K562 (cell line): ENCODE measurements around the gene CLCN2. TPM values are rescaled to one million over a fixed set of nuclear protein-coding genes. Genes with fewer than 3 reads are reported as not detected.

Source experiments
- ATAC-seq: fragments of 200-7000 bp; cut with Tn5 transposase; 3 replicates; pipeline ENCODE4 v1.9.1; 2020; ENCODE audit warnings: moderate library complexity
- BruUV-seq: library from RNA; stranded (reverse); fragments of 400-500 nt; replicated peaks from 2 replicates; lab custom pipeline; 2021; lab: Mats Ljungman, UMichigan
- CTCF ChIA-PET: fragments of 300-600 bp; formaldehyde crosslinking; extraction: SDS; loops from one replicate; lab custom pipeline; 2021; ENCODE audit warnings: low intra/inter-chr PET ratio; lab: Yijun Ruan, JAX
- POLR2A ChIA-PET: fragments of 300-600, 350-650 bp; sonication (Branson Sonifier 250); formaldehyde crosslinking; extraction: SDS; loops from one replicate; lab custom pipeline; 2021; ENCODE audit warnings: antibody characterized with exemption, inconsistent platforms; lab: Yijun Ruan, JAX
- DNase-seq, 4 experiments: peaks; one replicate each; pipeline versions ENCODE4 v3.0.0 to v3.0.0-alpha.2; 2011 to 2018; ENCODE audit warnings: low spot score in 3 of 4, mixed read lengths in 3 of 4; ENCODE audit errors: extremely low read depth in 1 of 4
- FAIRE-seq: peaks from 2 replicates; lab custom pipeline; 2011; peaks lifted over from hg19 to GRCh38; lab: Jason Lieb, UNC
- H2AFZ ChIP-seq: 2 replicates; pipeline ENCODE4 v1.6.0; 2011; ENCODE audit warnings: low read depth, low read length, control low read depth, inconsistent platforms
- H3K27ac ChIP-seq: fragments of 200-600 bp; 3 replicates; pipeline ENCODE4 v1.8.0; 2011; ENCODE audit warnings: low read depth, mild to moderate bottlenecking, control low read depth, inconsistent platforms, low read length, moderate library complexity, mixed read lengths; ENCODE audit errors: extremely low read depth
- H3K27me3 ChIP-seq, 2 experiments: fragments of 300-600 bp in 1 of 2; 2 replicates in 1 of 2; 3 replicates in 1 of 2; pipeline versions ENCODE4 v1.6.0 to v1.8.0; 2011; ENCODE audit warnings: inconsistent platforms in 2 of 2, low read length in 2 of 2, mild to moderate bottlenecking in 1 of 2, mixed read lengths in 1 of 2, moderate library complexity in 1 of 2; ENCODE audit not compliant: control insufficient read depth in 2 of 2, insufficient read depth in 2 of 2
- H3K36me3 ChIP-seq: fragments of 300-600 bp; 3 replicates; pipeline ENCODE4 v1.8.0; 2011; ENCODE audit warnings: mild to moderate bottlenecking, low read length, inconsistent platforms; ENCODE audit not compliant: control insufficient read depth, insufficient read depth
- H3K4me1 ChIP-seq, 2 experiments: fragments of 200-600 bp in 1 of 2; replicated peaks in 1 of 2; 2 replicates in 1 of 2; 3 replicates in 1 of 2; pipeline versions ENCODE4 v1.5.1 to v1.8.0; 2011; ENCODE audit warnings: inconsistent platforms in 2 of 2, low read length in 2 of 2, mild to moderate bottlenecking in 1 of 2, mixed read lengths in 1 of 2, moderate library complexity in 1 of 2; ENCODE audit not compliant: control insufficient read depth in 2 of 2, insufficient read depth in 2 of 2
- H3K4me2 ChIP-seq: 2 replicates; pipeline ENCODE4 v1.6.1; 2011; ENCODE audit warnings: low read length, control low read depth, inconsistent platforms, mixed read lengths; ENCODE audit not compliant: insufficient read depth
- H3K4me3 ChIP-seq: fragments of 200-600 bp; sonication (generic), shearing (Covaris generic); 2 replicates; pipeline ENCODE4 v1.5.1; 2016; ENCODE audit warnings: control low read depth, inconsistent platforms
- H3K79me2 ChIP-seq: fragments of 200-600 bp; 3 replicates; pipeline ENCODE4 v1.8.0; 2011; ENCODE audit warnings: low read length, inconsistent platforms; ENCODE audit not compliant: control insufficient read depth, insufficient read depth
- H3K9ac ChIP-seq, 2 experiments: 2 replicates each; pipeline versions ENCODE4 v1.6.0 to v1.6.1; 2011; ENCODE audit warnings: low read depth in 2 of 2, low read length in 2 of 2, control low read depth in 1 of 2, inconsistent platforms in 1 of 2, mild to moderate bottlenecking in 1 of 2, mixed read lengths in 1 of 2; ENCODE audit not compliant: insufficient read depth in 1 of 2
- H3K9me1 ChIP-seq: one replicate; pipeline ENCODE4 v1.6.0; 2011; ENCODE audit warnings: inconsistent platforms, mild to moderate bottlenecking, low read length, moderate library complexity; ENCODE audit not compliant: control insufficient read depth, insufficient read depth
- H3K9me3 ChIP-seq: replicated peaks from 2 replicates; pipeline ENCODE4 v1.5.1; 2011; ENCODE audit warnings: low read depth, low read length, inconsistent platforms; ENCODE audit not compliant: control insufficient read depth, insufficient read depth
- H4K20me1 ChIP-seq: replicated peaks from 2 replicates; pipeline ENCODE4 v1.6.1; 2011; ENCODE audit warnings: low read length, inconsistent platforms, mixed read lengths; ENCODE audit not compliant: control insufficient read depth, insufficient read depth
- CBFA2T2 ChIP-seq: fragments of 450-650 bp; conservative IDR thresholded peaks from 2 replicates; pipeline ENCODE4 v1.6.1; 2017; ENCODE audit warnings: mild to moderate bottlenecking
- CTBP1 ChIP-seq: fragments of 450-650 bp; IDR thresholded peaks from 2 replicates; pipeline ENCODE4 v1.6.1; 2016; ENCODE audit warnings: borderline replicate concordance
- KLF6 ChIP-seq: fragments of 250-450 bp; sonication (Bioruptor Pico); IDR thresholded peaks from 2 replicates; pipeline ENCODE4 v1.4.0; 2020; ENCODE audit warnings: mild to moderate bottlenecking, moderate library complexity, borderline replicate concordance
- MCM2 ChIP-seq: fragments of 450-650 bp; IDR thresholded peaks from 2 replicates; pipeline ENCODE4 v1.6.1; 2017; ENCODE audit warnings: low read depth, mild to moderate bottlenecking
- OTX1 ChIP-seq: fragments of 450-650 bp; formaldehyde crosslinking; IDR thresholded peaks from 2 replicates; pipeline ENCODE4 v1.4.0; 2022; ENCODE audit warnings: mild to moderate bottlenecking
- RAD21 ChIP-seq, 2 experiments: fragments of 250-450 bp in 1 of 2; fragments of 450-650 bp in 1 of 2; sonication (Bioruptor Pico) in 1 of 2; formaldehyde crosslinking in 1 of 2; IDR thresholded peaks in 1 of 2; conservative IDR thresholded peaks in 1 of 2; 2 replicates each; pipeline versions ENCODE4 v1.4.0 to v1.8.0; 2020 to 2022; ENCODE audit warnings: mild to moderate bottlenecking in 2 of 2, moderate library complexity in 1 of 2
- RBM39 ChIP-seq: fragments of 200-400 bp; formaldehyde crosslinking; optimal IDR thresholded peaks from 2 replicates; pipeline ENCODE3; 2018; ENCODE audit warnings: low read depth, low read length
- SLC30A9 ChIP-seq: fragments of 250-450 bp; sonication (Bioruptor Pico); IDR thresholded peaks from 2 replicates; pipeline ENCODE4 v1.8.0; 2022; ENCODE audit warnings: mild to moderate bottlenecking, moderate library complexity
- SMC3 ChIP-seq: conservative IDR thresholded peaks from 2 replicates; pipeline ENCODE4 v1.6.1; 2011; ENCODE audit warnings: low read depth, low read length, improper control_type of control experiment; ENCODE audit not compliant: insufficient read depth
- ZBTB17 ChIP-seq: fragments of 450-650 bp; formaldehyde crosslinking; IDR thresholded peaks from 2 replicates; pipeline ENCODE4 v1.4.0; 2020; ENCODE audit warnings: mild to moderate bottlenecking
- ZNF436 ChIP-seq: fragments of 250-450, 450-650 bp; sonication (Bioruptor Pico); formaldehyde crosslinking; IDR thresholded peaks from 2 replicates; pipeline ENCODE4 v1.7.0; 2020; ENCODE audit warnings: mild to moderate bottlenecking
- WGBS: fragments of 100-300 bp; shearing (Covaris generic); methylation state at CpG from one replicate; pipeline ENCODE4 v1.1.6; 2016; ENCODE audit warnings: low coverage, mixed read lengths; ENCODE audit not compliant: insufficient coverage; ENCODE audit errors: missing lambda C conversion rate; 5-methylcytosine and 5-hydroxymethylcytosine counted together
- in situ Hi-C: fragments of 300-500 bp; cut with MboI; formaldehyde crosslinking; loops from 4 replicates; pipeline ENCODE4 v1.15.0; 2018; ENCODE audit warnings: inconsistent platforms, mixed read lengths
- intact Hi-C: fragments of 100-400 bp; cut with micrococcal nuclease; formaldehyde crosslinking; loops from 2 replicates; pipeline ENCODE4 v1.14.2; 2022
- polyA plus RNA-seq, 8 experiments: library from polyadenylated mRNA; depleted of rRNA in 4 of 8; stranded (reverse) in 5 of 8; unstranded in 3 of 8; fragments of >200 nt; fragmentation: Nextera tagmentation in 2 of 8; fragmentation: Illumina TruSeq in 1 of 8; extraction: Ambion mirVana in 2 of 8; extraction: Trizol in 1 of 8; gene quantifications; 2 replicates each; pipeline versions ENCODE4 v1.2.1 to v1.2.3, GENCODE V29; 2011 to 2014; ENCODE audit warnings: inconsistent platforms in 1 of 8, missing spikeins in 1 of 8
- total RNA-seq, 7 experiments: library from RNA; depleted of rRNA in 6 of 7; stranded (reverse); fragments of >200 nt in 6 of 7; fragmentation: Illumina TruSeq in 2 of 7; extraction: Trizol in 2 of 7; gene quantifications; 2 replicates each; pipeline versions ENCODE4 v1.2.1 to v1.2.3, GENCODE V29; 2011 to 2021; ENCODE audit warnings: low replicate concordance in 1 of 7
- TF ChIP-seq, protein P1 (sequence below): fragments of 450-650 bp; IDR thresholded peaks from 2 replicates; pipeline ENCODE4 v1.6.1; 2016; ENCODE audit warnings: low read depth, mild to moderate bottlenecking, moderate library complexity
- TF ChIP-seq, protein P2 (sequence below): sonication (generic); formaldehyde crosslinking; IDR thresholded peaks from 2 replicates; pipeline ENCODE4 v1.9.0; 2022; ENCODE audit warnings: mild to moderate bottlenecking, missing genetic modification reagents
- TF ChIP-seq, protein P3 (sequence below), 2 experiments: fragments of 450-650 bp in 1 of 2; sonication (generic) in 1 of 2; formaldehyde crosslinking in 1 of 2; IDR thresholded peaks in 1 of 2; conservative IDR thresholded peaks in 1 of 2; 2 replicates each; pipeline versions ENCODE4 v1.6.1 to v1.8.1; 2016 to 2023; ENCODE audit warnings: mild to moderate bottlenecking in 2 of 2, moderate library complexity in 2 of 2, inconsistent platforms in 1 of 2, missing genetic modification reagents in 1 of 2

Gene CLCN2
- total and polyA plus RNA-seq, 9 of the 15 experiments (the other 6 are each of a cell fraction or from before 2014, with no cell fraction given), result 0.10 to 14.0 (median 6.9) TPM

DNA sequence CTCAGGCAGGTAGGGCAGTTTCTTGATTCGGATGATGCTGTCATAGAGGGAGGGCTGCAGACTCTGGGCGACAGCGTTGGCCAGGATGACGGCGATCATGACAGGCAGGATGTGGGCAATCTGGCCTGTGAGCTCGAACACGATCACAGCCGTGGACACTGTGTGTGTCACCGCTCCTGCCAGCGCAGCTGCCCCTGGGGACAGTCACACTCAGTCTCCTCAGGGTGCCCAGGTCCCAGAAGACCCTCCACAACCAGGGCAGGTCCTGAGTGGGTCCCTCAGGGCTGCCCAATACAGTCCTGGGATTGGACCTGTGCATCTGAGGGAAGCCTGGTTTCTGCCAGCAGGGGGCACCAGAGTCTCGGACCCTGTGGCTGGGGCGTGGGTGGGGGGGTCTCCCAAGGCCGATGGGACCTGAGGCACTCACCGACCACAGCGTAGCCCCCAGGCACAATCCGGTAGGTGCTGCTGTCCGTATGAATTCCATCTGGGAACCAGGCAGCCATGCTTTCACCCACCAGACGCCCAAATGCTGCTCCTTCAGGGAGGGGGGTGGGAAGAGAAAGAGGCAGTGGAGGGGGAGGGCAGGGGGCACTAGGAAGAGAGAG is 7.2 kb downstream of the CLCN2 start (continued):
- TF ChIP-seq CBFA2T2, result no peak
- TF ChIP-seq, protein P1, sequence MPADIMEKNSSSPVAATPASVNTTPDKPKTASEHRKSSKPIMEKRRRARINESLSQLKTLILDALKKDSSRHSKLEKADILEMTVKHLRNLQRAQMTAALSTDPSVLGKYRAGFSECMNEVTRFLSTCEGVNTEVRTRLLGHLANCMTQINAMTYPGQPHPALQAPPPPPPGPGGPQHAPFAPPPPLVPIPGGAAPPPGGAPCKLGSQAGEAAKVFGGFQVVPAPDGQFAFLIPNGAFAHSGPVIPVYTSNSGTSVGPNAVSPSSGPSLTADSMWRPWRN, result no peak
- 0 out of 2 replicates have a peak, but pooled peaks have one; percentile 25 for TF ChIP-seq SMC3
- no peak for TF ChIP-seq ZBTB17 (CRISPR knock-in tag)
- no peak for TF ChIP-seq SLC30A9
- TF ChIP-seq RAD21 (CRISPR knock-in tag; conservative IDR thresholded peaks at IDR 0.05 in 1 of 2, IDR thresholded peaks at IDR 0.05 in 1 of 2), result peak; percentile 38 to 61

DNA sequence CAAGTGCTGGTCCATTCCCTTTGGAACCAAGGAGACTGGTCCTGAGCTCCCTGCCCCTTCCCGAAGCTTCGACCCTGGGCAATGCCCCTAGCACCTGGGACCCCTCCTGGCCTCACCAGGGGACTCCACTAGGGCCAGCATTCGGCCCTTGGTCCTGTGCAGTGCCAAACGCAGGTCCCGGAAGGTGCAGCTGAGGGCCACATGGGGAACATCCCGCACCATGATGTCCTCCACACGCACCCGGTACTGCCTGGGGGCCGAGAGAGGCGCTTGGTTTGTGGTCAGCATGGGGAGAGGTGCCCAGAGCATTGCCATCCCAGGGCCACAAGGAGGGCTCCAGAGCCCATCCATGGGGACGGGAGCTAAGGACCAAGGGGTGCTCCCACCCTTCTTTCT is 7.9 kb downstream of the CLCN2 start:
- DNase-seq, result no peak
- Histone ChIP-seq H2AFZ (no peak overlapping the region), H3K4me1 (peaks cover 29 to 66% of the 10 kb centered on the region in 2 experiments), H4K20me1 (no peaks in the 10 kb centered on the region)
- intact Hi-C loops, result no loop called here
- TF ChIP-seq KLF6 (CRISPR knock-in tag) (no peak), CTBP1 (no peak), OTX1 (CRISPR knock-in tag) (no peak), ZNF436 (CRISPR knock-in tag) (no peak), RBM39 (no peak), MCM2 (no peak)
- TF ChIP-seq, protein P2, sequence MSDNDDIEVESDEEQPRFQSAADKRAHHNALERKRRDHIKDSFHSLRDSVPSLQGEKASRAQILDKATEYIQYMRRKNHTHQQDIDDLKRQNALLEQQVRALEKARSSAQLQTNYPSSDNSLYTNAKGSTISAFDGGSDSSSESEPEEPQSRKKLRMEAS (CRISPR knock-in tag), result 0 out of 2 replicates have a peak, but pooled peaks have one; percentile 24
- TF ChIP-seq, protein P3, sequence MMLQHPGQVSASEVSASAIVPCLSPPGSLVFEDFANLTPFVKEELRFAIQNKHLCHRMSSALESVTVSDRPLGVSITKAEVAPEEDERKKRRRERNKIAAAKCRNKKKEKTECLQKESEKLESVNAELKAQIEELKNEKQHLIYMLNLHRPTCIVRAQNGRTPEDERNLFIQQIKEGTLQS (IDR thresholded peaks at IDR 0.05), result no peak
- TF ChIP-seq, protein P3 (CRISPR knock-in tag; conservative IDR thresholded peaks at IDR 0.05), result no peak
- TF ChIP-seq, all 486 proteins: peak for 1
- no peaks in the 10 kb centered on the region for H3K79me2 ChIP-seq
- H3K4me2 ChIP-seq, result no peak overlapping the region
- CTCF ChIA-PET, result no interaction called here
- no peak overlapping the region for H3K4me3 ChIP-seq
- 91% methylated on average over 8 of the region's 11 CpGs for WGBS
- H3K36me3 ChIP-seq, result peaks cover 82% of the 10 kb centered on the region; the same call in 2 of the 3 replicates
- no peak overlapping the region for H3K27ac ChIP-seq
- ATAC-seq (no peak), FAIRE-seq (no peak)
- peaks cover 5% of the 10 kb centered on the region for H3K9me1 ChIP-seq
- H3K9ac ChIP-seq, result peak overlapping the region in 1 of 2 experiments; percentile 62; a peak in 2 of 4 replicates
- in situ Hi-C loops, result no loop called here
- POLR2A ChIA-PET, result interaction anchor here (0.9 to 1.0 kb wide), 2 partner anchors 8 to 11 kb away, joined by 5 to 6 read pairs; no protein-coding TSS in a partner anchor
- no peaks in the 10 kb centered on the region for H3K27me3 ChIP-seq
- no peaks in the 10 kb centered on the region for H3K9me3 ChIP-seq
- no TSS peak for BruUV-seq
